ENCODE data around the gene TMEM184A. TPM values are rescaled to one million over a fixed set of nuclear protein-coding genes. Genes with fewer than 3 reads are reported as not detected.

Gene TMEM184A
- total and polyA plus RNA-seq, 2 experiments from 2014 or later = not detected

GRCh38 chr7:1567049-1567771 is 11.2 kb upstream of the TMEM184A start:
- H3K27ac ChIP-seq = peak overlapping the region; percentile 99

GRCh38 chr7:1566687-1567048 is 10.7 kb upstream of the TMEM184A start:
- Histone ChIP-seq H3K27ac (peak overlapping the region; percentile 99), H3K27me3 (replicated peaks; ENCODE audit: insufficient read depth) (no peaks in the 10 kb centered on the region), H3K36me3 (ENCODE audit: low read depth) (no peaks in the 10 kb centered on the region), H3K4me3 (peak overlapping the region; percentile 24), H2AFZ (no peak overlapping the region), H3K4me2 (ENCODE audit: unreplicated experiment) (peak overlapping the region; percentile 86), H3K4me1 (ENCODE audit: insufficient read depth) (peaks cover 47% of the 10 kb centered on the region), H3K9me2 (ENCODE audit: insufficient read depth) (no peaks in the 10 kb centered on the region), H3K9ac (peak overlapping the region; percentile 98), H4K20me1 (ENCODE audit: insufficient read depth) (no peaks in the 10 kb centered on the region), H3K9me3 (ENCODE audit: low read depth) (no peaks in the 10 kb centered on the region), H3F3A (ENCODE audit: insufficient read depth) (peaks cover 31% of the 10 kb centered on the region), H3K79me2 (ENCODE audit: insufficient read depth) (peaks cover 22% of the 10 kb centered on the region)
- no peak for DNase-seq
- 85 to 93% methylated on average over 11 to 13 of the region's 13 CpGs for whole genome bisulfite sequencing, 2 experiments (ENCODE audit: low coverage in 1 of 2, low lambda C conversion rate in 2 of 2, missing lambda C conversion rate in 2 of 2)
- no peak for TF ChIP-seq EZH2phosphoT487 (IDR thresholded peaks at IDR 0.05; ENCODE audit: insufficient read depth, low read depth)
- no peak for TF ChIP-seq EZH2 (IDR thresholded peaks at IDR 0.05; ENCODE audit: insufficient read depth, poor library complexity, severe bottlenecking)
- in situ Hi-C loops (cut with MboI) = no loop called here

More at GRCh38 chr7:1567049-1567771, 11.2 kb upstream of the TMEM184A start:
- TF ChIP-seq EZH2 (IDR thresholded peaks at IDR 0.05; ENCODE audit: insufficient read depth, poor library complexity, severe bottlenecking) (no peak), EZH2phosphoT487 (IDR thresholded peaks at IDR 0.05; ENCODE audit: insufficient read depth, low read depth) (no peak)
- in situ Hi-C loops (cut with MboI) = no loop called here
- no peaks in the 10 kb centered on the region for H3K27me3 ChIP-seq (replicated peaks; ENCODE audit: insufficient read depth)
- peaks cover 22% of the 10 kb centered on the region for H3K79me2 ChIP-seq (ENCODE audit: insufficient read depth)
- H3K4me1 ChIP-seq (ENCODE audit: insufficient read depth) = peaks cover 48% of the 10 kb centered on the region
- 33 to 43% methylated on average over 26 of the region's 26 CpGs for WGBS, 2 experiments (ENCODE audit: low coverage in 1 of 2, low lambda C conversion rate in 2 of 2, missing lambda C conversion rate in 2 of 2)
- no peaks in the 10 kb centered on the region for H4K20me1 ChIP-seq (ENCODE audit: insufficient read depth)
- H3K9ac ChIP-seq = peak overlapping the region; percentile 98
- no peaks in the 10 kb centered on the region for H3K9me2 ChIP-seq (ENCODE audit: insufficient read depth)
- no peaks in the 10 kb centered on the region for H3K9me3 ChIP-seq (ENCODE audit: low read depth)
- H2AFZ ChIP-seq = no peak overlapping the region
- no peaks in the 10 kb centered on the region for H3K36me3 ChIP-seq (ENCODE audit: low read depth)
- peak overlapping the region; percentile 86 for H3K4me2 ChIP-seq (ENCODE audit: unreplicated experiment)
- DNase-seq = peak; percentile 94
- peaks cover 36% of the 10 kb centered on the region for H3F3A ChIP-seq (ENCODE audit: insufficient read depth)
- H3K4me3 ChIP-seq = peak overlapping the region; percentile 53

DNA sequence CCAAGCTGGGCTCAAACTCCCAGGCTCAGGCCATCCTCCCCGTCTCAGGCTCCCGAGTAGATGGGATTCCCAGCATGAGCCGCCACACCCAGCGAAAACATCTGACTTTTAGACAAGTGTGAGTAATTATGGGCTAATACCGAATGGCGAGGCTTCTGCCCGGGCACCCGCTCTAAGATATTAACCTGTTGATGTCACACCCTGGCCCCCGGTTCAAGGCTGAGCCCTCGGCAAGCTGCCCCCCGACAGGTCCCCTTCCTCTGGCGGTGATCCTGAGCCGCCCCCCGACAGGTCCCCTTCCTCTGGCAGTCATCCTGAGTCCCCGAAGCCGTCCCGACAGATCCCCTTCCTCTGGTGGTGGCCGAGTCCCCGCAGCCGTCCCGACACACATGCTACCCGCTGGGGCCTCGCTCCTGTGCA is 8.6 kb upstream of the TMEM184A start:
- no peaks in the 10 kb centered on the region for H3K9me2 ChIP-seq (ENCODE audit: insufficient read depth)
- in situ Hi-C loops (cut with MboI) = no loop called here
- H2AFZ ChIP-seq = peak overlapping the region; percentile 45; the same call in 1 of the 2 replicates
- no peaks in the 10 kb centered on the region for H3K36me3 ChIP-seq (ENCODE audit: low read depth)
- H3K9ac ChIP-seq = peak overlapping the region; percentile 61
- peaks cover 38% of the 10 kb centered on the region for H3K4me1 ChIP-seq (ENCODE audit: insufficient read depth)
- H3K79me2 ChIP-seq (ENCODE audit: insufficient read depth) = peaks cover 14% of the 10 kb centered on the region
- peak overlapping the region; percentile 36 for H3K27ac ChIP-seq
- H3K4me2 ChIP-seq (ENCODE audit: unreplicated experiment) = peak overlapping the region; percentile 65
- H3K4me3 ChIP-seq = 0 out of 2 replicates have a peak overlapping the region, but pooled peaks have one; percentile 11
- no peaks in the 10 kb centered on the region for H3K27me3 ChIP-seq (replicated peaks; ENCODE audit: insufficient read depth)
- H4K20me1 ChIP-seq (ENCODE audit: insufficient read depth) = no peaks in the 10 kb centered on the region
- 18% methylated on average over 23 of the region's 23 CpGs for WGBS, 2 experiments (ENCODE audit: low coverage in 1 of 2, low lambda C conversion rate in 2 of 2, missing lambda C conversion rate in 2 of 2)
- TF ChIP-seq EZH2phosphoT487 (IDR thresholded peaks at IDR 0.05; ENCODE audit: insufficient read depth, low read depth) (no peak), EZH2 (IDR thresholded peaks at IDR 0.05; ENCODE audit: insufficient read depth, poor library complexity, severe bottlenecking) (no peak)
- DNase-seq = peak; percentile 88
- no peaks in the 10 kb centered on the region for H3K9me3 ChIP-seq (ENCODE audit: low read depth)
- H3F3A ChIP-seq (ENCODE audit: insufficient read depth) = peaks cover 28% of the 10 kb centered on the region

- Histone ChIP-seq H3K36me3 (ENCODE audit: low read depth) (no peaks in the 10 kb centered on the region), H4K20me1 (ENCODE audit: insufficient read depth) (no peaks in the 10 kb centered on the region), H3K4me1 (ENCODE audit: insufficient read depth) (peaks cover 37% of the 10 kb centered on the region), H3K79me2 (ENCODE audit: insufficient read depth) (peaks cover 9% of the 10 kb centered on the region), H3K27ac (peak overlapping the region; percentile 36), H3K4me2 (ENCODE audit: unreplicated experiment) (peak overlapping the region; percentile 65), H3K9ac (peak overlapping the region; percentile 61), H2AFZ (peak overlapping the region; percentile 45; the same call in 1 of the 2 replicates), H3K9me3 (ENCODE audit: low read depth) (no peaks in the 10 kb centered on the region), H3K4me3 (no peak overlapping the region), H3K9me2 (ENCODE audit: insufficient read depth) (no peaks in the 10 kb centered on the region), H3F3A (ENCODE audit: insufficient read depth) (peaks cover 28% of the 10 kb centered on the region), H3K27me3 (replicated peaks; ENCODE audit: insufficient read depth) (no peaks in the 10 kb centered on the region)
- DNase-seq = no peak
- TF ChIP-seq EZH2phosphoT487 (IDR thresholded peaks at IDR 0.05; ENCODE audit: insufficient read depth, low read depth) (no peak), EZH2 (IDR thresholded peaks at IDR 0.05; ENCODE audit: insufficient read depth, poor library complexity, severe bottlenecking) (no peak)
- in situ Hi-C loops (cut with MboI) = no loop called here
- WGBS, 2 experiments (ENCODE audit: low coverage in 1 of 2, low lambda C conversion rate in 2 of 2, missing lambda C conversion rate in 2 of 2) = 84 to 89% methylated on average over 14 to 15 of the region's 15 CpGs
Observed at GRCh38 chr7:1563981-1564602, 8.1 kb upstream of the TMEM184A start.

Measured in GM23248 (cell line).